AG08395 (cell line): ENCODE measurements around the gene RNU1-3.
"Not testable (repeated sequence)": the region's sequence is repeated elsewhere in the genome, so short reads cannot be mapped to it uniquely, and the experiment has no call there.

ENCODE experiments used
- DNase-seq: peaks from one replicate; pipeline ENCODE4 v3.0.0; 2012; ENCODE audit warnings: mixed read lengths, low spot score

The RNU1-3 gene

GRCh38 chr1:16636551-16637195, 30.1 kb downstream of the RNU1-3 start:
- not testable (repeated sequence) for DNase-seq

GRCh38 chr1:16635959-16636358, 30.8 kb downstream of the RNU1-3 start:
- not testable (repeated sequence) for DNase-seq

- DNase-seq: not testable (repeated sequence)
These were observed 33.0 kb downstream of the RNU1-3 start for GRCh38 chr1:16633540-16634282.

- DNase-seq: not testable (repeated sequence)
These were observed 34.5 kb downstream of the RNU1-3 start for GRCh38 chr1:16632044-16632850.

GRCh38 chr1:16631248-16632043, 35.3 kb downstream of the RNU1-3 start:
- DNase-seq: no peak

- no peak for DNase-seq
These were observed 36.0 kb downstream of the RNU1-3 start for GRCh38 chr1:16630661-16631247.

- not testable (repeated sequence) for DNase-seq
These were observed 36.7 kb downstream of the RNU1-3 start for GRCh38 chr1:16629916-16630530.

GRCh38 chr1:16628361-16629111, 38.2 kb downstream of the RNU1-3 start:
- DNase-seq: no peak

GRCh38 chr1:16626409-16626983, 40.3 kb downstream of the RNU1-3 start:
- not testable (repeated sequence) for DNase-seq

- no peak for DNase-seq
These were observed 41.0 kb downstream of the RNU1-3 start for GRCh38 chr1:16625497-16626408.

GRCh38 chr1:16623812-16624719, 42.7 kb downstream of the RNU1-3 start:
- DNase-seq: not testable (repeated sequence)

- peak; percentile 97 for DNase-seq
These were observed 43.4 kb downstream of the RNU1-3 start for GRCh38 chr1:16623337-16623736.

GRCh38 chr1:16621681-16622315, 45.0 kb downstream of the RNU1-3 start:
- not testable (repeated sequence) for DNase-seq

GRCh38 chr1:16621300-16621658, 45.5 kb downstream of the RNU1-3 start:
- DNase-seq: no peak

- not testable (repeated sequence) for DNase-seq
These were observed 46.8 kb downstream of the RNU1-3 start for GRCh38 chr1:16619803-16620501.

- DNase-seq: no peak
These were observed 48.0 kb downstream of the RNU1-3 start for GRCh38 chr1:16618719-16619118.
